ENCODE data around the gene POLR3E.
"Not testable (repeated sequence)": the region's sequence is repeated elsewhere in the genome, so short reads cannot be mapped to it uniquely, and the experiment has no call there.

The POLR3E gene

DNA sequence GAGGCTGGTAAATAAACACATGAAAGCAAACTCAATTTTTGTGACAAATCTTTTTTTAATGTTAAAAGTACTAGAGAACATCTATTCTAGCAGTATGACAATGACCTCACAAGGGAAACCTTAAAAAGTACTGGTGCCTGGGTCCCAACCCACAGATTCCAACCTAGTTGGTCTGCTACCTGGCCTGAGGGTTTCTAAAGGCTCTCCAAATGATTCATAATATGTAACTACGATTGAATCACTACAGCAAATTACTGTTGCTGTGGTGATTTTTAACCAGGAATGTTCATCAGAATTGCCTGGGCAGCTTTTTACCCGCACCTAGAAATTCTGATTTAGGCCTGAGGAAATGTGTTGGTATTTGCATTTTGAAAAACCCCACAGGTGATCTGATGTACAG lies 51.1 kb downstream of the POLR3E start:
- DNase-seq, result no peak
- Mint-ChIP-seq H3K4me1 (peaks cover 25% of the 10 kb centered on the region), H3K4me3 (no peak overlapping the region), H3K27ac (no peak overlapping the region), H3K36me3 (ENCODE audit: low read depth) (peaks cover 67% of the 10 kb centered on the region), H3K27me3 (no peaks in the 10 kb centered on the region), H3K9me3 (peaks cover 4% of the 10 kb centered on the region)
- no peak for ATAC-seq

DNA sequence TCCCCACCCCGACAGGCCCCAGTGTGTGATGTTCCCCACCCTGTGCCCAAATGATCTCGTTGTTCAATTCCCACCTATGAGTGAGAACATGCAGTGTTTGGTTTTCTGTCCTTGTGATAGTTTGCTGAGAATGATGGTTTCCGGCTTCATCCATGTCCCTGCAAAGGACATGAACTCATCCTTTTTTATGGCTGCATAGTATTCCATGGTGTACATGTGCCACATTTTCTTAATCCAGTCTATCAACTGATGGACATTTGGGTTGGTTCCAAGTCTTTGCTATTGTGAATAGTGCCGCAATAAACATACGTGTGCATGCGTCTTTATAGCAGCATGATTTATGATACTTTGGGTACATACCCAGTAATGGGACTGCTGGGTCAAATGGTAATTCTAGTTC lies 53.8 kb downstream of the POLR3E start:
- H3K36me3 Mint-ChIP-seq (ENCODE audit: low read depth), result peaks cover 70% of the 10 kb centered on the region
- peaks cover 50% of the 10 kb centered on the region for H3K4me1 Mint-ChIP-seq
- H3K4me3 Mint-ChIP-seq, H3K27ac Mint-ChIP-seq, ATAC-seq, DNase-seq, H3K27me3 Mint-ChIP-seq, H3K9me3 Mint-ChIP-seq: not testable (repeated sequence)

DNA sequence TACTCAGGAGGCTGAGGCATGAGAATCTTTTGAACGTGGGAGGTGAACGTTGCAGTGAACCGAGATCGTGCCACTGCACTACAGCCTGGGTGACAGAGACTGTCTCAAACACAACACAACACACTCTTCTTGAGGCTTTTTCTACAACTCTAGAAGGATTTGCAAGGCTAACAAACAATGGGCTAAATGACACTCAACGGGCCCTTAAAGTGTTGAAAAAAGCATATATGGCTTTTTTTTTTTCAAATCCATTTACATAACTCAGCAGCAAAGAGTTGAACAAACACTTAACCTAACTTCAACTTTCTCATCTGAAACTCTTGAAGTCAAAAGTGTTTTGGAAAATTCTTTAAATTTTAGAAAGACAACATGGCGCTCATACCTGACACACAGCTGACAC lies 54.9 kb downstream of the POLR3E start:
- no peaks in the 10 kb centered on the region for H3K27me3 Mint-ChIP-seq
- H3K27ac Mint-ChIP-seq, result peak overlapping the region; percentile 56
- no peak for ATAC-seq
- H3K4me1 Mint-ChIP-seq, result peaks cover 58% of the 10 kb centered on the region
- DNase-seq, result no peak
- H3K36me3 Mint-ChIP-seq (ENCODE audit: low read depth), result peaks cover 65% of the 10 kb centered on the region
- no peak overlapping the region for H3K4me3 Mint-ChIP-seq
- H3K9me3 Mint-ChIP-seq, result no peaks in the 10 kb centered on the region

DNA sequence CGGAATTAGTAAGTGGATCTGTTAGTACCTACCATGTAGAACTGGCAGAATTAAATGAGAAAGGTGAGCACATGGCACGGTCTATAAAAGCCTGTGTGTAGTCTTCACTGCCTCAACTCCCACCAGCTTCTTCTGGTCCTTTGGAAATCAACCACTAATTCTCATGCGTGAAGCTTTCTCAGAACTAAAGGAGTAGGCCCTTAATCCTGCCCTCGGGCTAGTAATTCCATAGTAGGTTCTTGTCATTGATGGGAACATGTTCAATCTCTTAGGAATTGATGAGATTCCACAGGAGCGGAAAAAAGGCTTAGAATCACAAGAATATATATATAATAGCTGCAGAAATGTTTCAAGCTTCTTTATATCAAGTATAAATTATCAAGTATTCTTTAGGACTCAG lies 55.5 kb downstream of the POLR3E start:
- no peak for ATAC-seq
- peaks cover 64% of the 10 kb centered on the region for H3K4me1 Mint-ChIP-seq

DNA sequence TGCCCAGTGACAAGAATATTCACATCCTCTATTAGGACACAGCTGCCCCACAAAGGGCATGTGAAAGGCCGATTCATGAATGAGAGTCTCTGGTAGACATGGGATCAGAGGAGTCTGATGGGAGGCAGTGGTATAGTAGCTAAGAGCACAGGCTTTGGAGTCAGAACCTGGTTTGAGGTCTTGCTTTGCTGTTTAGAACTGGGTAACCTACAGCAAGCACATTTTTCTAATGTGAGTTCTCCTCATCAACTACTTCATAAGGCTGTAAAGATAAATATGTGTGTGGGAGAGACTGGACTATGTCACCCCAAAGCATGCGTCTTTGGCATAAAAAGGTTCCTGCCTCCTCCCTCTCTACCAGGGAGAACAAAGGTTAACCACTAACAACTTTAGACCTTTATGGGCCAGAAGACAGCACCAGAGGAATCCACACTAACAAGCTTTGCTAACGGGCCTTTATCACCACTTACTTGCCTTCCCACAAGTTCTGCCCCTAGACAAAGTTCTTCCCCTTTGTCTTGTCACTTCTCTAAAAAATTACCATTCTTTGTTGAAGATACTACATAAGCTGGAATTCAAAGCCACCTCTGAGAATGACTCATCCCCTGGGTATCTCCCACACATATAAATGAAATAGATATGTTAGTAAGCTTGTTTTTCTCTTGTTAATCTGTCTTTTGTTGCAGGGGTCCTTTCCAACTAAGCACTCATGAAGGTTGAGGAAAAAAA lies 56.1 kb downstream of the POLR3E start:
- Mint-ChIP-seq H3K9me3 (no peaks in the 10 kb centered on the region), H3K4me1 (peaks cover 70% of the 10 kb centered on the region), H3K36me3 (ENCODE audit: low read depth) (peaks cover 58% of the 10 kb centered on the region), H3K4me3 (peak overlapping the region; percentile 48), H3K27ac (peak overlapping the region; percentile 94), H3K27me3 (no peaks in the 10 kb centered on the region)
- DNase-seq (no peak), ATAC-seq (peak; percentile 88)

More for the DNA sequence above, 55.5 kb downstream of the POLR3E start:
- Mint-ChIP-seq H3K4me3 (no peak overlapping the region), H3K36me3 (ENCODE audit: low read depth) (peaks cover 64% of the 10 kb centered on the region), H3K27me3 (no peaks in the 10 kb centered on the region), H3K9me3 (no peaks in the 10 kb centered on the region), H3K27ac (peak overlapping the region; percentile 56)
- no peak for DNase-seq

DNA sequence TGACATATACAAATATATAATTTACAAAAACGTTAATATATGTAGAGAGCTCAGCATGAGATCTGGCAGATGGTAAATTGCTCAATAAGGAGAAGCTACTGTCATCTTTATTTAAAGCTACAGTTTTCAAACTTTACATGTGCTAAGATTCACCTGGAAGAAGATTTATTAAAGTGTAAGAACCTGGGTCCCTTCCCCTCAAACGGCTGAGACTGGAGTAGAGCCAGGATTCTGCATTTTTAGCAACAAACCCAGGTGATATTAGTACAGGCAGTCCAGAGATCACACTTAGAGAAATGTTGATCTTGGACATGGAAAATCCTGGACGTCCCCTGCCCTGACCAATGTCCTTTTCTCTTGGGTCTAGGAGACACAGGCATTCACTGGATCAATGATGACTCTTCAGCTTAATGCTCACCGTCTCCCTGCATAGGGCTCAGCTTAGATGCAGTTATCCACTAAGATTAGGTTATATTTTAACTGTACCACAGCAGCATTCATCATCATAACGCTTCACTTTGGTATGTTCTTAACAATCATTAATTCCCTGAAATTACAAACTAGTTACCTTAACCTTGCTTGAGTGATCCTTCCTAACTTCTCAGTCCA lies 56.8 kb downstream of the POLR3E start:
- H3K36me3 Mint-ChIP-seq (ENCODE audit: low read depth), result peaks cover 56% of the 10 kb centered on the region
- H3K9me3 Mint-ChIP-seq, result no peaks in the 10 kb centered on the region
- no peak overlapping the region for H3K4me3 Mint-ChIP-seq
- no peak for ATAC-seq
- H3K27me3 Mint-ChIP-seq, result no peaks in the 10 kb centered on the region
- DNase-seq, result no peak
- H3K4me1 Mint-ChIP-seq, result peaks cover 77% of the 10 kb centered on the region
- peak overlapping the region; percentile 94 for H3K27ac Mint-ChIP-seq

DNA sequence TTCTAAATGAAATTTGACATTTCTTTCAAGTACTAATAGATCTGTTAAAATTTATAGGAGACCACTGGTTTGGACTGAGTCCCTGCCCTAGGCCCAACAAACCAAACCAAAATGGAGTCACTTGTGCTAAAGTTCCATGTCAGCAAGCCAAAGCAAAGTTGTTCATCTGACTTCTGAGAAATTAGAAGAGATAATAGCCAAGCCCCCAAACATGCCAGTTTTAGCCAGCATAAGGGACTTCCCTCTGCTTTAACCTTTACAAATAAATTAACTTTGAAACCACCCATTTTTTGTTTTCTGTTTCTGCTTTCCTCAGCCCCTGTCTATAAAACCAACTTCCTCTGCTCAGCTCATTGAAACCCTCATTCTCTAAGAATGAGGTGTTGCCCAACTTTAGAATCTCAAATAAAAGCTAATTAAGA lies 58.3 kb downstream of the POLR3E start:
- DNase-seq, result no peak
- no peaks in the 10 kb centered on the region for H3K9me3 Mint-ChIP-seq
- H3K36me3 Mint-ChIP-seq (ENCODE audit: low read depth), result peaks cover 54% of the 10 kb centered on the region
- no peak overlapping the region for H3K4me3 Mint-ChIP-seq
- peak; percentile 29 for ATAC-seq
- no peaks in the 10 kb centered on the region for H3K27me3 Mint-ChIP-seq
- peak overlapping the region; percentile 52 for H3K27ac Mint-ChIP-seq
- H3K4me1 Mint-ChIP-seq, result peaks cover 86% of the 10 kb centered on the region

DNA sequence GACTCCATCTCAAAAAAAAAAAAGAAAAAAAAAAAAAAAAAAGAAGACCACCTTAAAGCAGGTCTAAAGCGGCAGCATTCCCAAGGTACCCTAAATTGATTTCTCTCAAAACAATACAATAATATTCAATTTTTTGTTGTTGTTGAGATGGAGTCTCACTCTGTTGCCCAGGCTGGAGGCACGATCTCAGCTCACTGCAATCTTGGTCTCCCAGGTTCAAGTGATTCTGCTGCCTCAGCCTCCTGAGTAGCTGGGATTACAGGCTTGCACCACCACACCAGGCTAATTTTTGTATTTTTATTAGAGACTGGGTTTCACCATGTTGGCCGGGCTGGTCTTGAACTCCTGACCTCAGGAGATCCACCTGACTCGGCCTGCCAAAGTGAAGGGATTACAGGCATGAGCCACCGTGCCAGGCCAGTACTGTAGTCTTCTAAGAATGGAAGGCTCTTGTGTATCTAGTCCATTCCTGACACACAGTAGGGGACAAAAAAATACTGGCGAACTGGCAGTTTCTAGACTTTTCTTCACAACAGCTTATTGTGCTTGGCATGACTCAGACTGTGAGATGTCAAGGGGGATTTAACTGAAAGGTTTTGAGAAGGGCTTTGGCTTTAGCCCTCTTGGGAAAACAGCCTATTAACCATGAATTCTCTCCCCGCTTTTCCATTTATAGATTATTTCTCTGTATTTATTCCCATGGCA lies 59.9 kb downstream of the POLR3E start:
- no peak for ATAC-seq
- H3K27ac Mint-ChIP-seq, result peak overlapping the region; percentile 66
- no peaks in the 10 kb centered on the region for H3K9me3 Mint-ChIP-seq
- peaks cover 85% of the 10 kb centered on the region for H3K4me1 Mint-ChIP-seq
- no peak overlapping the region for H3K4me3 Mint-ChIP-seq
- peaks cover 42% of the 10 kb centered on the region for H3K36me3 Mint-ChIP-seq (ENCODE audit: low read depth)
- H3K27me3 Mint-ChIP-seq, result no peaks in the 10 kb centered on the region
- no peak for DNase-seq

DNA sequence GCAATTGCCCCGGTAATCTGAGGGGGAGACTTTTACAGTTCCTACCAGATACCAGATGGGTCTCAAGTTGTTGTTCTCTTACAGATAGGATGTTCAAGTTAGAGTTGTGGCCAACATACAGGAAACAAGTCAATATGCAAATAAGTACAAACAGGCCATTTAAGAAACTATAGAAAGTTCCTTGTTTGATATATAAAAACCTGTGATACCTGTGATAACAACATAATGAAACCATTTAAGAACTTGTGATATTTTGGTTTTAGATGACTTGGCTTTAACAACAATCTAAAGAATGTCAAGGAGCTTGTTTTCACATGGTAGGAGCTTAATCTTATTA lies 60.4 kb downstream of the POLR3E start:
- Mint-ChIP-seq H3K9me3 (no peaks in the 10 kb centered on the region), H3K4me1 (peaks cover 85% of the 10 kb centered on the region), H3K36me3 (ENCODE audit: low read depth) (peaks cover 42% of the 10 kb centered on the region), H3K27me3 (no peaks in the 10 kb centered on the region), H3K4me3 (no peak overlapping the region), H3K27ac (peak overlapping the region; percentile 66)
- no peak for DNase-seq
- ATAC-seq, result no peak

DNA sequence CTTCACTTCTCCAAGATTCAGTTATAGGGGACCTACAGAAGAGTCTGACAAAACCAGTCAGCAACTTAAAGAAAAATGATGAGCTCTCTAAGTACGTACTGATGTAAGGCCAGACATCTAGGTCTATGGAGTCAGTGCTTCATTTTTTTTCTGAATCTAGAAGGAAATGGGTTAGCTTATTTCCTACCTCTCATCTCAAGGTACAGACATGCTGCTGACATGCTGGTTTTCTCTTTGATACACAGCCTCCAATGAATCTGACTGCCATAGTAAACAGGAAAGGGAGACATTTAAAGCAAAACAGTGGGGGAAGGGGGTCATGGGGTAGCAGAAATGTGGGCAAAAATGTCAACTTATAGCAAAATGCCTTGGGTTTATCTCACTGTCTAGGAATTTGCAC lies 60.8 kb downstream of the POLR3E start:
- Mint-ChIP-seq H3K4me1 (peaks cover 85% of the 10 kb centered on the region), H3K36me3 (ENCODE audit: low read depth) (peaks cover 43% of the 10 kb centered on the region), H3K9me3 (no peaks in the 10 kb centered on the region), H3K27ac (peak overlapping the region; percentile 66), H3K27me3 (no peaks in the 10 kb centered on the region), H3K4me3 (no peak overlapping the region)
- ATAC-seq, result no peak
- DNase-seq, result no peak

DNA sequence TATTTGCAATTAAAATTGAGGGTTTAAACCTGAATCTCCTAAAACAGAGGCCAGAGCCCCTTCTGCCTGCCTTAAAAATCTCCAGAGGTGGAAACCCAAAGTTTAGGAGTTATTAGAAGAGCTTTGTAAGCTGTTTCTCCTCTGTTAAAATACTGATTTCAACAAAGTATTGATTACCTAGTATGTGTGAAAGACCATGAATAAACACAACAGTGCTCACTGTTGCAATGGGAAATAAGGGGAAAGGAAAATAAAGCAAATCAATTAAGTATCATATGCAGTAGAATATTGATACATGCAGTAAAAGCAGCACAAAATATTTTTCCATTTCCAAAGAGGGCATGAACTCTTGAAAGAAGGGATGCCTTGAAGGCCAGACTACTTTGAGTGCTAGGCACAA lies 62.5 kb downstream of the POLR3E start:
- Mint-ChIP-seq H3K27ac (peak overlapping the region; percentile 47), H3K4me3 (no peak overlapping the region), H3K27me3 (no peaks in the 10 kb centered on the region), H3K9me3 (no peaks in the 10 kb centered on the region), H3K4me1 (peaks cover 74% of the 10 kb centered on the region), H3K36me3 (ENCODE audit: low read depth) (peaks cover 52% of the 10 kb centered on the region)
- ATAC-seq, result no peak
- no peak for DNase-seq

DNA sequence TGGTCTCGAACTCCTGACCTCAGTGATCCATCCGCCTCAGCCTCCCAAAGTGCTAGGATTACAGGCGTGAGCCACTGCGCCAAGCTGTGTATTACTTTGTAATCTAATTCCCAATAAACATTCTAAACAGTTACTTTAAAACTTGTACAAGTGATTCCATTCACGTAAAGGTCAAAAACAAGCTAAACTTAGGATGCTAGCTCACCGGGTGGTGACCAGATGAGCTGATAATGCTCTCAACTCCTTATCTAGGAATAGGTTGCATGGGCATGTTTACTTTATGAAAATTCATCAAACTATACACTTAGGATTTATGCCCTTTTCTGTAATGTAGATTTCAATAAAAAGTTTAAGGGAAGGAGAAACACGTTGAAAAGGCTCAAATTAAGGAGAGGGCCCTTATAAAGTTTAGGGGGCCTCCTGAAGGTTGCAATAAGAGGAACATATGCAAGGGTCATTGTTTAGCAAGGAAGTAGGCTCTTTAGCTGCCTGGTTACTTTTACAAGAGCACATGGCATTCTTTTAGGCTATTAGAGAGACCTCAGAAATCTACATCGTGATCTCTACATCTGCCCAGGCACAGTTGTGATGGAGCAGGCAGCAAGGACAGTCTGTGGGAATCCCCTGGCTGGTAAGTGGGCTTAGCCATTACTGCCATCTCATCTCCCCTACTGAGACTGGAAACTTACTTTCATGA lies 63.9 kb downstream of the POLR3E start:
- peak; percentile 66 for ATAC-seq
- Mint-ChIP-seq H3K4me3 (no peak overlapping the region), H3K9me3 (peaks cover 1% of the 10 kb centered on the region), H3K27me3 (no peaks in the 10 kb centered on the region), H3K4me1 (peaks cover 75% of the 10 kb centered on the region), H3K36me3 (ENCODE audit: low read depth) (peaks cover 56% of the 10 kb centered on the region), H3K27ac (peak overlapping the region; percentile 77)
- DNase-seq, result no peak

DNA sequence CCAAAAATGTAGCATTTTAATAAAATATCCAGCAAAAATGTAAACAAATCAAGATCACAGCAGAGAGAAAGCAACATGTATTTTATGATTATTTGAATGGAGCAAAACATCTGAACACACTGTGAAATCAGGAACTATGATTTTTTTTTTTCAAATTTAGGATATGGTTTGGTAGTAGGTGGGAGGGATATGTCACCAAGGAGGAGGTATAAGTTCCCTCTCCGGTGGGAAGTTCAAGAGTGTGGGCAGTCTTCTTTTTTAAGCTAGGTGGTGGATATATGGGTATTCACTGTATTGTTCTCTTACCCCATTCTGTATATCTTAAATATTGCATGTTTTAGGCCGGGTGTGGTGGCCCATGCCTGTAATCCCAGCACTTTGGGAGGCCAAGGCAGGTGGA lies 67.0 kb downstream of the POLR3E start:
- Mint-ChIP-seq H3K36me3 (ENCODE audit: low read depth) (peaks cover 57% of the 10 kb centered on the region), H3K9me3 (peaks cover 4% of the 10 kb centered on the region), H3K4me1 (peaks cover 76% of the 10 kb centered on the region), H3K27me3 (no peaks in the 10 kb centered on the region), H3K4me3 (no peak overlapping the region), H3K27ac (peak overlapping the region; percentile 8)
- no peak for ATAC-seq
- no peak for DNase-seq

DNA sequence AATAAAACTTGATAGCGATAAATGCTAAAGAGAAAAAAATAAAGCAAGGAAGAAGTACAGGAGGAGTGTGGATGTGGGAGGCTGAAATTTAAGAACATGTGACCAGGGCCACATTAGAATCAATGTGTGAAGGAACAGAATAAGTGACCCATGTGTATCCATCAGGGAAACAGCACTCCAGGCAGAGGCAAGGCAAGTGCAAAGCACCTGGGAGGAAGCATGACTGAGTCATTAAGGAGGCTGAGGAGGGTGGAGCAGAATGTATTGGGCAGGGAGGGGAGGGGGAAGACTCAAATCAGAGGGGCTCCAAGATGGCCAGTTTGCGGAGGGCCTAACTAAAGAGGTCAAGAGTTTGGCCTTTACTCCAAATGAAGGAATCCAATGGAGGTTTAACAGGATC lies 69.2 kb downstream of the POLR3E start:
- Mint-ChIP-seq H3K4me1 (peaks cover 81% of the 10 kb centered on the region), H3K4me3 (no peak overlapping the region), H3K36me3 (ENCODE audit: low read depth) (peaks cover 51% of the 10 kb centered on the region), H3K27ac (peak overlapping the region; percentile 7), H3K27me3 (no peaks in the 10 kb centered on the region), H3K9me3 (peaks cover 4% of the 10 kb centered on the region)
- DNase-seq, result no peak
- ATAC-seq, result no peak
